HG02973 (cell line): Measurements from ENCODE around the gene FIP1L1.
"Not testable (repeated sequence)": the region's sequence is repeated elsewhere in the genome, so short reads cannot be mapped to it uniquely, and the experiment has no call there.

Source experiments
- ATAC-seq: cut with Tn5 transposase; IDR thresholded peaks from one replicate; pipeline ENCODE4 v1.9.1; 2021; ENCODE audit warnings: moderate library complexity; ENCODE audit not compliant: unreplicated experiment

FIP1L1 gene

GRCh38 chr4:53465891-53466290 is 88.5 kb downstream of the FIP1L1 start:
- ATAC-seq = no peak

GRCh38 chr4:53466576-53466975 is 89.1 kb downstream of the FIP1L1 start:
- ATAC-seq = not testable (repeated sequence)

GRCh38 chr4:53476232-53477037 is 99.0 kb downstream of the FIP1L1 start:
- ATAC-seq = no peak

GRCh38 chr4:53477038-53477565 is 99.7 kb downstream of the FIP1L1 start:
- ATAC-seq = no peak

- ATAC-seq = no peak
Observed at GRCh38 chr4:53477636-53478035, 100.2 kb downstream of the FIP1L1 start.

- ATAC-seq = no peak
Observed at GRCh38 chr4:53478671-53479456, 101.4 kb downstream of the FIP1L1 start.

- no peak for ATAC-seq
Observed at GRCh38 chr4:53479736-53480525, 102.5 kb downstream of the FIP1L1 start.

GRCh38 chr4:53480909-53481308 is 103.5 kb downstream of the FIP1L1 start:
- no peak for ATAC-seq

- ATAC-seq = no peak
Observed at GRCh38 chr4:53481586-53481985, 104.1 kb downstream of the FIP1L1 start.

GRCh38 chr4:53483250-53483649 is 105.8 kb downstream of the FIP1L1 start:
- no peak for ATAC-seq

GRCh38 chr4:53484911-53485657 is 107.6 kb downstream of the FIP1L1 start:
- ATAC-seq = no peak

GRCh38 chr4:53485658-53486040 is 108.2 kb downstream of the FIP1L1 start:
- ATAC-seq = no peak

- no peak for ATAC-seq
Observed at GRCh38 chr4:53487766-53488165, 110.3 kb downstream of the FIP1L1 start.

GRCh38 chr4:53489279-53489889 is 111.9 kb downstream of the FIP1L1 start:
- ATAC-seq = no peak

GRCh38 chr4:53490161-53490956 is 112.9 kb downstream of the FIP1L1 start:
- no peak for ATAC-seq

- ATAC-seq = no peak
Observed at GRCh38 chr4:53490965-53491622, 113.7 kb downstream of the FIP1L1 start.

- ATAC-seq = no peak
Observed at GRCh38 chr4:53494851-53495250, 117.4 kb downstream of the FIP1L1 start.

GRCh38 chr4:53497487-53498244 is 120.2 kb downstream of the FIP1L1 start:
- no peak for ATAC-seq
